Measurements from ENCODE around the gene C12orf75. TPM values are rescaled to one million over a fixed set of nuclear protein-coding genes. Genes with fewer than 3 reads are reported as not detected.

Gene C12orf75
- total RNA-seq, 1 donor from 2014 or later, result 169 TPM

DNA sequence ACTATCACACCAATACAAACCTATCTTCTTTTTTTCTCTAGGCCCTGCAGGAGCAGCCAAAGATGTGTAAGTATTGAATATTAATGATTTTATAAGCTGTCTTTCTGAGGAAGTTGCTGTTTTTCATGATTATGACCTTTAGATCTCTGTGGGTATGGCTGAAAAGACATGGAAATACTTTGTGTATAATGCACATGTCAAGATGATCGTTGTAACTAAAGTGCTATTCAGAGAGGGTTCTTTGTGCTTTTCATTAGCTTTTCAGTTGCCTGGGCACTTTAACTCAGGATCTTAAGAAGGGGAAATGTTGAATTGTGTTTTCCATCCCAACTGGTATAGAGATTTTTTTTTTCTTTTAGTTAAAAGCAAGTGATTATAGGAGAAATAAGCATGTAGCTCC lies 18.1 kb downstream of the C12orf75 start:
- Mint-ChIP-seq H3K36me3 (ENCODE audit: unreplicated experiment) (peaks cover 14% of the 10 kb centered on the region), H3K4me1 (ENCODE audit: unreplicated experiment) (peaks cover 72% of the 10 kb centered on the region), H3K4me3 (ENCODE audit: unreplicated experiment) (no peak overlapping the region), H3K27me3 (ENCODE audit: unreplicated experiment) (no peaks in the 10 kb centered on the region), H3K27ac (ENCODE audit: unreplicated experiment) (peak overlapping the region; percentile 72), H3K9me3 (ENCODE audit: unreplicated experiment) (peaks cover 6% of the 10 kb centered on the region)
- no peak for DNase-seq (ENCODE audit: extremely low spot score, unreplicated experiment)
- TF ChIP-seq, protein P1, sequence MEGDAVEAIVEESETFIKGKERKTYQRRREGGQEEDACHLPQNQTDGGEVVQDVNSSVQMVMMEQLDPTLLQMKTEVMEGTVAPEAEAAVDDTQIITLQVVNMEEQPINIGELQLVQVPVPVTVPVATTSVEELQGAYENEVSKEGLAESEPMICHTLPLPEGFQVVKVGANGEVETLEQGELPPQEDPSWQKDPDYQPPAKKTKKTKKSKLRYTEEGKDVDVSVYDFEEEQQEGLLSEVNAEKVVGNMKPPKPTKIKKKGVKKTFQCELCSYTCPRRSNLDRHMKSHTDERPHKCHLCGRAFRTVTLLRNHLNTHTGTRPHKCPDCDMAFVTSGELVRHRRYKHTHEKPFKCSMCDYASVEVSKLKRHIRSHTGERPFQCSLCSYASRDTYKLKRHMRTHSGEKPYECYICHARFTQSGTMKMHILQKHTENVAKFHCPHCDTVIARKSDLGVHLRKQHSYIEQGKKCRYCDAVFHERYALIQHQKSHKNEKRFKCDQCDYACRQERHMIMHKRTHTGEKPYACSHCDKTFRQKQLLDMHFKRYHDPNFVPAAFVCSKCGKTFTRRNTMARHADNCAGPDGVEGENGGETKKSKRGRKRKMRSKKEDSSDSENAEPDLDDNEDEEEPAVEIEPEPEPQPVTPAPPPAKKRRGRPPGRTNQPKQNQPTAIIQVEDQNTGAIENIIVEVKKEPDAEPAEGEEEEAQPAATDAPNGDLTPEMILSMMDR (IDR thresholded peaks at IDR 0.05), result no peak

DNA sequence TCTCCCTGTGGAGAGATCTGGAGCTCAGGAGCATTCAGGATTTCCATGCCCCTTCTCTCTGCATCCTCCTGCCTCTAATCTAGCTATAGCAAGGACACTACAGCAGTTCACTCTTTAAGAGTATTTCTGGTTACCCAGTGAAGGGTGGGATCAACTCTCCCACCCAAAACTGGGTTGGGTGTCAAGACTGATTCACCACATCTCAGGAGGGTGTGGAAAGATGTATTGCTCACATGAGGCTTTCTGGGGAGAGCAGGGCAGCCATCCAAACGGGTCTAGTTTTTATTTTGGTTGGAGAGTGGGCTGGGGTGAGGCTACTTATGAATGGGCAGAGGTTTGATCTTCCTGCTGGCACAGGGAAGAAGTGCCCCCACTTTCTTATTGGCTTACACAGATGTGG lies 18.6 kb downstream of the C12orf75 start:
- Mint-ChIP-seq H3K4me1 (ENCODE audit: unreplicated experiment) (peaks cover 71% of the 10 kb centered on the region), H3K4me3 (ENCODE audit: unreplicated experiment) (no peak overlapping the region), H3K9me3 (ENCODE audit: unreplicated experiment) (peaks cover 6% of the 10 kb centered on the region), H3K36me3 (ENCODE audit: unreplicated experiment) (peaks cover 14% of the 10 kb centered on the region), H3K27ac (ENCODE audit: unreplicated experiment) (peak overlapping the region; percentile 72), H3K27me3 (ENCODE audit: unreplicated experiment) (no peaks in the 10 kb centered on the region)
- no peak for DNase-seq (ENCODE audit: extremely low spot score, unreplicated experiment)
- TF ChIP-seq, protein P1 (IDR thresholded peaks at IDR 0.05), result no peak

DNA sequence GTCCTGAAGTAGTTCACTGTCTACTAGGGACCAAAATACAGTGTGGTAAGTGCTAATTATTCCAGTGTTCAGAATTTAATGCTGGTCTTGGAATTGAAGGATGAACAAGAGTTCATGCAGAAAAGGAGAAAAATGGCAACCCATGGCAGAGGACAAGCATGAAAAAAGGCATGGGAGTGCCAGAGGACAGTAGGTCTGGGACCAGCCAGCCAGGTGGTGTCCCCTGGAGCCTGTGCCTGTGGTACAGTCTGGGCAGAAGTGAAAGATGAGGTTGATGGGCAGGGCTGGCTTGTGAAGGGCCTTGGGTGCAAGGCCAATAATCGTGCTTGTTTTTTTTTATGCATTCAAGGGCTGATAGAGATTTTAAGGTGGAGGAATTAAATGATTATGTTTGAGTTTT lies 21.0 kb downstream of the C12orf75 start:
- peaks cover 6% of the 10 kb centered on the region for H3K9me3 Mint-ChIP-seq (ENCODE audit: unreplicated experiment)
- H3K4me1 Mint-ChIP-seq (ENCODE audit: unreplicated experiment), result peaks cover 80% of the 10 kb centered on the region
- TF ChIP-seq, protein P1 (IDR thresholded peaks at IDR 0.05), result no peak
- DNase-seq (ENCODE audit: extremely low spot score, unreplicated experiment), result no peak
- no peaks in the 10 kb centered on the region for H3K27me3 Mint-ChIP-seq (ENCODE audit: unreplicated experiment)
- peak overlapping the region; percentile 21 for H3K27ac Mint-ChIP-seq (ENCODE audit: unreplicated experiment)
- peaks cover 19% of the 10 kb centered on the region for H3K36me3 Mint-ChIP-seq (ENCODE audit: unreplicated experiment)
- H3K4me3 Mint-ChIP-seq (ENCODE audit: unreplicated experiment), result peak overlapping the region; percentile 7

DNA sequence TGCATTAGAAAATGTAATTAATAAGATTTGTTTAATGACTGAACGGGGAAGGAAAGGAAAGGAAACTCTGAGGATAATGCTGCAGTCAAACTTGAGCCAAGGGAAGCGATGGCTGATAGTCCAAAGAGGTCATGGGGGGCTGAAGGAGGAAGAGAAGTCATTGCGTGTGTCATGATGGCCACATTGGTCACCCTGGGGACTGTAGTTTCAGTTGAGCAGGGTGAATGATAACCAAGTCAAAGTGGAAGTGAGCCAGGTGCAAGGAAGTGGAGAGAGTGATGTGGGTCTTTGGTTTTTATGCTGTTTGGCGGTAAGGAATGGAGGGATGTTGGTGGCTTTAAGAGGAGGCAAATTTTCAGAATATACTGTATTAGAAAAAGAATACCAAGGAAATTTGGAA lies 21.6 kb downstream of the C12orf75 start:
- DNase-seq (ENCODE audit: extremely low spot score, unreplicated experiment), result no peak
- peaks cover 19% of the 10 kb centered on the region for H3K36me3 Mint-ChIP-seq (ENCODE audit: unreplicated experiment)

DNA sequence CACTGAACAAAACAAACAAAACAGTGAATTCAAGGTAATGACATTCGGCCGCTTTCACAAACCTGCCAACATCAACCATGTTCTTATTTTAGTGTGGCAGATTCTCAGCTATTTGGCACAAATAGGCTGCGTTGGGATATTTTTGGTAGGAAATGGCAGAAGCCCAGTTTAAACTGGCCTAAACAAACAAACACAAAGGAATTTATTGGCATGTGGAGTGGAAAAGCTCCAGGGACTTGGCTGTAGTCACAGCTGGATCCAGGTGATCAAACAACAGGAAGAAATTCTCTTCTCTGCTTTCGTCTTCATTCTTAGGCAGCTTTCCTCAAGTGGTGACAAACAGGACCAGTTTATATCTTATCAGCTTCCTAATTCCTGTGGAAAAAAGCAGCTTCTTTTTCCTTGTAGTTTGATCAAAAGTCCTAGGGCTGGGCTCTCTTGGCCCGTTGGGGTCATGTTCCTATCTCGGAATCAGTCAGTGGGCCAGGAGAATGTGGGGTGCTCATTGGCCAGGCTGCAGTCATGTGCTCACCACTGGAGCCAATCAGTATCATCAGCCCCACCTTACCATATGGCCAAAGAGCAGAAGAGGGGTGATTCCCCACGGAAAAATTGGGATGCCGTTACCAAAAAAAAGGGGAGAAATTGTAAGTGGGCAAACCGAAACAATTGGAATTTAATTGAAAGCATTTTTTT lies 22.6 kb downstream of the C12orf75 start:
- peaks cover 19% of the 10 kb centered on the region for H3K36me3 Mint-ChIP-seq (ENCODE audit: unreplicated experiment)
- H3K4me1 Mint-ChIP-seq (ENCODE audit: unreplicated experiment), result peaks cover 77% of the 10 kb centered on the region
- H3K27ac Mint-ChIP-seq (ENCODE audit: unreplicated experiment), result peak overlapping the region; percentile 75
- TF ChIP-seq, protein P1 (IDR thresholded peaks at IDR 0.05), result no peak
- DNase-seq (ENCODE audit: extremely low spot score, unreplicated experiment), result no peak
- H3K9me3 Mint-ChIP-seq (ENCODE audit: unreplicated experiment), result peaks cover 6% of the 10 kb centered on the region
- H3K27me3 Mint-ChIP-seq (ENCODE audit: unreplicated experiment), result no peaks in the 10 kb centered on the region
- H3K4me3 Mint-ChIP-seq (ENCODE audit: unreplicated experiment), result no peak overlapping the region

More for the DNA sequence above, 21.6 kb downstream of the C12orf75 start:
- H3K4me3 Mint-ChIP-seq (ENCODE audit: unreplicated experiment), result no peak overlapping the region
- H3K27me3 Mint-ChIP-seq (ENCODE audit: unreplicated experiment), result no peaks in the 10 kb centered on the region
- H3K27ac Mint-ChIP-seq (ENCODE audit: unreplicated experiment), result peak overlapping the region; percentile 75
- peaks cover 6% of the 10 kb centered on the region for H3K9me3 Mint-ChIP-seq (ENCODE audit: unreplicated experiment)
- peaks cover 80% of the 10 kb centered on the region for H3K4me1 Mint-ChIP-seq (ENCODE audit: unreplicated experiment)
- TF ChIP-seq, protein P1 (IDR thresholded peaks at IDR 0.05), result no peak

All from osteocyte (in vitro differentiated cells).